ENCODE measurements around the gene ASIC5. TPM values are rescaled to one million over a fixed set of nuclear protein-coding genes. Genes with fewer than 3 reads are reported as not detected.

The ASIC5 gene
- total and polyA plus RNA-seq, 2 donors (not counting 1 experiment from before 2014, with no cell fraction given): not detected

DNA sequence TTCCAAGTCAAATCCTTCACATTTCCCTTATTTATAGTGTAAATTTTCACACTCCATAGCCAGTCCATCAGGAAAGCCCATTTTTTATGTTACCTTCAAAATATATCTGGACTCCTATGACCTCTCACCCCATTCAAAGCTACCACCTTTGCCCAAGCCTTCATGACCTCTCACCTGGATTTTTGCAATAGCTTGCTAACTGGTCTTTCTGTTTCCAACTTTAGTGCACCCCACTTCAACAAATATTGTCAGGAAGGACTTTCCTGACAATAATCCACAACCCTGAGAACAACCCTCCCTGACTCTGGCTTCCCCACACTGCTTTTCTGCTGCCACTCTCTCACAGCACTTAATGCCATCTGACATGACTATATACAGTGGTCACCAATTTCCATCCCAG lies 33.4 kb downstream of the ASIC5 start:
- intact Hi-C loops (cut with micrococcal nuclease): no loop called here
- no peaks in the 10 kb centered on the region for H3K36me3 ChIP-seq (replicated peaks in 1 of 2; ENCODE audit: control extremely low read depth in 1 of 2, control insufficient read depth in 1 of 2, extremely low read depth in 1 of 2, insufficient read depth in 2 of 2, low read length in 1 of 2)
- Mint-ChIP-seq H3K9me3 (ENCODE audit: insufficient read depth) (no peaks in the 10 kb centered on the region), H3K27ac (no peak overlapping the region), H3K27me3 (no peaks in the 10 kb centered on the region), H3K4me3 (no peak overlapping the region), H3K4me1 (no peaks in the 10 kb centered on the region)
- ChIA-PET POLR2A (no interaction called here), CTCF (no interaction called here)
- H4K20me1 ChIP-seq (ENCODE audit: control insufficient read depth, insufficient read depth, low read length, poor library complexity, severe bottlenecking): no peaks in the 10 kb centered on the region
- TF ChIP-seq, protein P1, sequence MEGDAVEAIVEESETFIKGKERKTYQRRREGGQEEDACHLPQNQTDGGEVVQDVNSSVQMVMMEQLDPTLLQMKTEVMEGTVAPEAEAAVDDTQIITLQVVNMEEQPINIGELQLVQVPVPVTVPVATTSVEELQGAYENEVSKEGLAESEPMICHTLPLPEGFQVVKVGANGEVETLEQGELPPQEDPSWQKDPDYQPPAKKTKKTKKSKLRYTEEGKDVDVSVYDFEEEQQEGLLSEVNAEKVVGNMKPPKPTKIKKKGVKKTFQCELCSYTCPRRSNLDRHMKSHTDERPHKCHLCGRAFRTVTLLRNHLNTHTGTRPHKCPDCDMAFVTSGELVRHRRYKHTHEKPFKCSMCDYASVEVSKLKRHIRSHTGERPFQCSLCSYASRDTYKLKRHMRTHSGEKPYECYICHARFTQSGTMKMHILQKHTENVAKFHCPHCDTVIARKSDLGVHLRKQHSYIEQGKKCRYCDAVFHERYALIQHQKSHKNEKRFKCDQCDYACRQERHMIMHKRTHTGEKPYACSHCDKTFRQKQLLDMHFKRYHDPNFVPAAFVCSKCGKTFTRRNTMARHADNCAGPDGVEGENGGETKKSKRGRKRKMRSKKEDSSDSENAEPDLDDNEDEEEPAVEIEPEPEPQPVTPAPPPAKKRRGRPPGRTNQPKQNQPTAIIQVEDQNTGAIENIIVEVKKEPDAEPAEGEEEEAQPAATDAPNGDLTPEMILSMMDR (IDR thresholded peaks at IDR 0.05): no peak
- TF ChIP-seq EZH2 (IDR thresholded peaks at IDR 0.05; ENCODE audit: borderline replicate concordance, insufficient read depth, low read depth, low read length, poor library complexity, severe bottlenecking): no peak
- H3K79me2 ChIP-seq (ENCODE audit: control insufficient read depth, insufficient read depth, low read length): no peaks in the 10 kb centered on the region
- no peaks in the 10 kb centered on the region for H3K4me1 ChIP-seq (ENCODE audit: control insufficient read depth in 2 of 2, insufficient read depth in 2 of 2, low read length in 2 of 2)
- no peak overlapping the region for H3K4me3 ChIP-seq (ENCODE audit: control extremely low read depth in 1 of 5, extremely low read depth in 1 of 5, insufficient read depth in 1 of 5, low read depth in 2 of 5, low read length in 4 of 5)
- no peak overlapping the region for H3K27ac ChIP-seq (ENCODE audit: low read length in 2 of 2)
- H3K4me2 ChIP-seq (replicated peaks; ENCODE audit: low read depth, low read length, poor library complexity, severe bottlenecking): no peak overlapping the region
- H3K27me3 ChIP-seq (replicated peaks in 1 of 4; ENCODE audit: control extremely low read depth in 1 of 4, control insufficient read depth in 3 of 4, insufficient read depth in 4 of 4, low read length in 3 of 4): no peaks in the 10 kb centered on the region
- ATAC-seq (ENCODE audit: low read depth) (no peak), DNase-seq (no peak)
- H3K9ac ChIP-seq (ENCODE audit: low read length): no peak overlapping the region
- H3K9me3 ChIP-seq (ENCODE audit: control extremely low read depth in 1 of 3, control insufficient read depth in 2 of 3, insufficient read depth in 1 of 3, low read length in 2 of 3): no peaks in the 10 kb centered on the region
- H2AFZ ChIP-seq (ENCODE audit: insufficient read depth, low read depth, low read length, poor library complexity, severe bottlenecking): no peak overlapping the region

DNA sequence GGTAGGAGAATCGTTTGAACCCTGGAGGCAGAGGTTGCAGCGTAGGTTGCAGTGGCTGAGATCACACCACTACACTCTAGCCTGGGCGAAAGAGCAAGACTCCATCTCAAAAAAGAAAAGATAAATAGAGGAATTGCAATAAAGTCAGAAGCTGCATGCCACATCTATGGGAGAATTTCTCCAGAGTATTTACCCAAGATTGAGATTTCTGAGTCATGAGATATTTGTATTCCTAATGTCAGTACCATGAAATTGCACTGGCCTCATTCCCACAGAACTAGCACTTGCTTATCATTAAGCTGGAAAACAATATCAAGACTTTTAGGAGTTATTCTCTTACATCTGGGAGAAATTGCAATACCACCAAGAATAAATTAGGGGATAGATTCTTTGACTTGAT lies 37.4 kb downstream of the ASIC5 start:
- DNase-seq: no peak
- H3K4me3 Mint-ChIP-seq: no peak overlapping the region
- no peaks in the 10 kb centered on the region for H4K20me1 ChIP-seq (ENCODE audit: control insufficient read depth, insufficient read depth, low read length, poor library complexity, severe bottlenecking)
- no peaks in the 10 kb centered on the region for H3K4me1 ChIP-seq (ENCODE audit: control insufficient read depth in 2 of 2, insufficient read depth in 2 of 2, low read length in 2 of 2)
- POLR2A ChIA-PET: no interaction called here
- no peaks in the 10 kb centered on the region for H3K27me3 ChIP-seq (replicated peaks in 1 of 4; ENCODE audit: control extremely low read depth in 1 of 4, control insufficient read depth in 3 of 4, insufficient read depth in 4 of 4, low read length in 3 of 4)
- no peaks in the 10 kb centered on the region for H3K9me3 Mint-ChIP-seq (ENCODE audit: insufficient read depth)
- CTCF ChIA-PET: no interaction called here
- H3K9me3 ChIP-seq (ENCODE audit: control extremely low read depth in 1 of 3, control insufficient read depth in 2 of 3, insufficient read depth in 1 of 3, low read length in 2 of 3): no peaks in the 10 kb centered on the region
- H3K4me2 ChIP-seq (replicated peaks; ENCODE audit: low read depth, low read length, poor library complexity, severe bottlenecking): no peak overlapping the region
- H3K27ac ChIP-seq (ENCODE audit: low read length in 2 of 2): no peak overlapping the region
- intact Hi-C loops (cut with micrococcal nuclease): no loop called here
- H3K4me1 Mint-ChIP-seq: no peaks in the 10 kb centered on the region
- H3K27ac Mint-ChIP-seq: no peak overlapping the region
- no peak for ATAC-seq (ENCODE audit: low read depth)
- TF ChIP-seq, protein P1 (IDR thresholded peaks at IDR 0.05): no peak
- no peak for TF ChIP-seq EZH2 (IDR thresholded peaks at IDR 0.05; ENCODE audit: borderline replicate concordance, insufficient read depth, low read depth, low read length, poor library complexity, severe bottlenecking)
- H2AFZ ChIP-seq (ENCODE audit: insufficient read depth, low read depth, low read length, poor library complexity, severe bottlenecking): no peak overlapping the region
- H3K4me3 ChIP-seq (ENCODE audit: control extremely low read depth in 1 of 5, extremely low read depth in 1 of 5, insufficient read depth in 1 of 5, low read depth in 2 of 5, low read length in 4 of 5): no peak overlapping the region
- H3K27me3 Mint-ChIP-seq: peaks cover 3% of the 10 kb centered on the region
- no peaks in the 10 kb centered on the region for H3K79me2 ChIP-seq (ENCODE audit: control insufficient read depth, insufficient read depth, low read length)
- no peak overlapping the region for H3K9ac ChIP-seq (ENCODE audit: low read length)
- 100% methylated on average over 2 of the region's 3 CpGs for WGBS (ENCODE audit: insufficient coverage)
- no peaks in the 10 kb centered on the region for H3K36me3 ChIP-seq (replicated peaks in 1 of 2; ENCODE audit: control extremely low read depth in 1 of 2, control insufficient read depth in 1 of 2, extremely low read depth in 1 of 2, insufficient read depth in 2 of 2, low read length in 1 of 2)

Measured in B cell (primary cell).